ENCODE data around the gene PFDN1.
"Not testable (repeated sequence)": the region's sequence is repeated elsewhere in the genome, so short reads cannot be mapped to it uniquely, and the experiment has no call there.

PFDN1 gene

GRCh38 chr5:140205952-140206351 lies 96.9 kb downstream of the PFDN1 start:
- H3K79me2 ChIP-seq, result peaks cover 24% of the 10 kb centered on the region
- H3K9me3 ChIP-seq (ENCODE audit: control insufficient read depth, low read length), result no peaks in the 10 kb centered on the region
- no peaks in the 10 kb centered on the region for H3K36me3 ChIP-seq (ENCODE audit: control insufficient read depth, insufficient read depth, low read length)
- TF ChIP-seq CTCF (IDR thresholded peaks at IDR 0.05), result no peak
- H3K4me3 ChIP-seq (ENCODE audit: low read depth, low read length), result no peak overlapping the region
- H3K27me3 ChIP-seq (ENCODE audit: control insufficient read depth, insufficient read depth, low read length), result no peaks in the 10 kb centered on the region
- no peak overlapping the region for H2AFZ ChIP-seq
- H3K4me1 ChIP-seq, result peaks cover 11% of the 10 kb centered on the region
- H3K9ac ChIP-seq, result no peak overlapping the region
- no peak overlapping the region for H3K27ac ChIP-seq
- H3K4me2 ChIP-seq (ENCODE audit: low read length), result no peak overlapping the region

GRCh38 chr5:140205216-140205615 lies 97.7 kb downstream of the PFDN1 start:
- no peak overlapping the region for H3K4me3 ChIP-seq (ENCODE audit: low read depth, low read length)
- no peak overlapping the region for H3K27ac ChIP-seq
- TF ChIP-seq CTCF (IDR thresholded peaks at IDR 0.05), result no peak
- peak overlapping the region; percentile 17 for H3K4me2 ChIP-seq (ENCODE audit: low read length)
- peaks cover 11% of the 10 kb centered on the region for H3K4me1 ChIP-seq
- H3K27me3 ChIP-seq (ENCODE audit: control insufficient read depth, insufficient read depth, low read length), result no peaks in the 10 kb centered on the region
- H3K9ac ChIP-seq, result no peak overlapping the region
- H3K36me3 ChIP-seq (ENCODE audit: control insufficient read depth, insufficient read depth, low read length), result no peaks in the 10 kb centered on the region
- peaks cover 24% of the 10 kb centered on the region for H3K79me2 ChIP-seq
- no peaks in the 10 kb centered on the region for H3K9me3 ChIP-seq (ENCODE audit: control insufficient read depth, low read length)
- H2AFZ ChIP-seq, result no peak overlapping the region

- peaks cover 30% of the 10 kb centered on the region for H3K79me2 ChIP-seq
- H3K4me2 ChIP-seq (ENCODE audit: low read length), result no peak overlapping the region
- no peaks in the 10 kb centered on the region for H3K9me3 ChIP-seq (ENCODE audit: control insufficient read depth, low read length)
- peaks cover 11% of the 10 kb centered on the region for H3K4me1 ChIP-seq
- H3K36me3 ChIP-seq (ENCODE audit: control insufficient read depth, insufficient read depth, low read length), result no peaks in the 10 kb centered on the region
- no peak overlapping the region for H3K4me3 ChIP-seq (ENCODE audit: low read depth, low read length)
- H3K27ac ChIP-seq, result no peak overlapping the region
- no peak overlapping the region for H2AFZ ChIP-seq
- no peak overlapping the region for H3K9ac ChIP-seq
- no peak for TF ChIP-seq CTCF (IDR thresholded peaks at IDR 0.05)
- no peaks in the 10 kb centered on the region for H3K27me3 ChIP-seq (ENCODE audit: control insufficient read depth, insufficient read depth, low read length)
Measured at GRCh38 chr5:140202610-140203009, 100.3 kb downstream of the PFDN1 start.

- Histone ChIP-seq H2AFZ (no peak overlapping the region), H3K4me3 (ENCODE audit: low read depth, low read length) (no peak overlapping the region), H3K9me3 (ENCODE audit: control insufficient read depth, low read length) (no peaks in the 10 kb centered on the region), H3K27ac (no peak overlapping the region), H3K4me1 (peaks cover 9% of the 10 kb centered on the region), H3K79me2 (peaks cover 29% of the 10 kb centered on the region), H3K36me3 (ENCODE audit: control insufficient read depth, insufficient read depth, low read length) (no peaks in the 10 kb centered on the region), H3K27me3 (ENCODE audit: control insufficient read depth, insufficient read depth, low read length) (no peaks in the 10 kb centered on the region), H3K4me2 (ENCODE audit: low read length) (no peak overlapping the region), H3K9ac (no peak overlapping the region)
- no peak for TF ChIP-seq CTCF (IDR thresholded peaks at IDR 0.05)
Measured at GRCh38 chr5:140202078-140202477, 100.8 kb downstream of the PFDN1 start.

- H3K27me3 ChIP-seq (ENCODE audit: control insufficient read depth, insufficient read depth, low read length); H3K4me1 ChIP-seq; H3K4me2 ChIP-seq (ENCODE audit: low read length); H3K4me3 ChIP-seq (ENCODE audit: low read depth, low read length); H3K9ac ChIP-seq; H3K27ac ChIP-seq; H3K9me3 ChIP-seq (ENCODE audit: control insufficient read depth, low read length); H2AFZ ChIP-seq; H3K36me3 ChIP-seq (ENCODE audit: control insufficient read depth, insufficient read depth, low read length): not testable (repeated sequence)
- peaks cover 18% of the 10 kb centered on the region for H3K79me2 ChIP-seq
Measured at GRCh38 chr5:140198915-140199314, 104.0 kb downstream of the PFDN1 start.

Measured in parathyroid adenoma (tissue), 2 donors.